Thoracic aorta (tissue), 2 donors: ENCODE data around the gene ITGB4. TPM values are rescaled to one million over a fixed set of nuclear protein-coding genes. Genes with fewer than 3 reads are reported as not detected.
A peak's percentile ranks its signal among the peaks of the same experiment; 100 is the strongest.

Source experiments
- ATAC-seq: fragments of 150-250 bp; one replicate; pipeline ENCODE4 v1.8.0; 2017; ENCODE audit warnings: low read depth; ENCODE audit not compliant: insufficient number of reproducible peaks, low FRiP score
- DNase-seq: peaks from one replicate; pipeline ENCODE4 v3.0.0-alpha.2; 2020; ENCODE audit warnings: low spot score
- H3K27ac ChIP-seq, 2 donors: fragments of 200-600 bp; sonication (generic); 1 replicate in 1 of 2; 2 replicates in 1 of 2; pipeline ENCODE4 v1.5.1; 2016; ENCODE audit warnings: mild to moderate bottlenecking in 2 of 2, moderate library complexity in 2 of 2
- H3K27me3 ChIP-seq: fragments of 200-600 bp; sonication (generic); replicated peaks from 2 replicates; pipeline ENCODE4 v1.6.0; 2016; ENCODE audit warnings: mild to moderate bottlenecking; ENCODE audit not compliant: insufficient read depth
- H3K36me3 ChIP-seq: fragments of 200-600 bp; sonication (generic); one replicate; pipeline ENCODE4 v1.5.1; 2016
- H3K4me1 ChIP-seq, 2 donors: fragments of 200-600 bp; sonication (generic); 1 replicate in 1 of 2; 2 replicates in 1 of 2; pipeline versions ENCODE4 v1.5.1 to v1.6.0; 2016; ENCODE audit warnings: low read depth in 2 of 2, mild to moderate bottlenecking in 1 of 2; ENCODE audit not compliant: control insufficient read depth in 1 of 2
- H3K4me3 ChIP-seq: fragments of 200-600 bp; sonication (generic); 2 replicates; pipeline ENCODE4 v1.5.1; 2016; ENCODE audit warnings: mild to moderate bottlenecking
- H3K9me3 ChIP-seq: fragments of 200-600 bp; sonication (generic); 2 replicates; pipeline ENCODE4 v1.5.1; 2016
- total RNA-seq, 2 donors: library from RNA; depleted of rRNA; stranded (reverse); fragments of >200 nt; gene quantifications; one replicate each; pipeline versions ENCODE4 v1.1.0 to v1.2.3, GENCODE V29; 2016
- TF ChIP-seq, protein P1 (sequence below): fragments of 200-600 bp; sonication (generic); IDR thresholded peaks from one replicate; pipeline ENCODE4 v1.5.1; 2019; ENCODE audit warnings: antibody characterized with exemption

Gene ITGB4
- total RNA-seq, 2 donors from 2014 or later = 11.6 to 21.1 TPM

- DNase-seq = no peak
Measured at GRCh38 chr17:75773808-75774470, 52.7 kb downstream of the ITGB4 start.

DNA sequence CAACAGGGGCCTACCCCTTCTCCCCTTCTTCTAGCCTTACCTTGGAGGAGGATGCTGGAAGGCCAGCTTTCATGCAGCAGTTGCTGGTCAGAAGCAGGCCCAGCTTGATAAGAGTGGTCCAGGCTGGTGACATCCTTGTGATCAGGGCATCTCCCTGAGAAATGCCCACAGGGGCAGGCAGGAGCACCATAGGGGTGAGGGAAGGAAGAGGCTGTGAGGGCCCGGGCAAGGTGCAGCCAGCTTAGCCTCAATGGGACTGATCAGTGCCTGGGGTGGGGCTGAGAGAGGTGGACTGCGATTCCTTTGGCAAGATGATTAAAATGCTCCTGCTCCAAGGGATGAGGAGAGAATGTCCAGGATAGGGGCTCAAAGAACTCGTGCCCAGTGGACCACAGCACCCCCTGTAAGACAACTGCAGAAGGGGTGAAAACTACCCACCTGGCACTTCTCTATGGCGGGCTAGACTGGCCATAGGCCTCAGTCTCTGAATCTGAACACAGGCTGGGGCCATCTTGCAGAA lies 53.3 kb downstream of the ITGB4 start:
- peaks cover 28% of the 10 kb centered on the region for H3K36me3 ChIP-seq
- H3K27ac ChIP-seq = peak overlapping the region in 1 of 2 donors; percentile 18
- no peak for DNase-seq
- no peak overlapping the region for H3K4me3 ChIP-seq
- H3K4me1 ChIP-seq = peaks cover 9 to 32% of the 10 kb centered on the region in 2 donors
- no peak for ATAC-seq
- H3K9me3 ChIP-seq = no peaks in the 10 kb centered on the region
- H3K27me3 ChIP-seq = no peaks in the 10 kb centered on the region
- TF ChIP-seq, protein P1, sequence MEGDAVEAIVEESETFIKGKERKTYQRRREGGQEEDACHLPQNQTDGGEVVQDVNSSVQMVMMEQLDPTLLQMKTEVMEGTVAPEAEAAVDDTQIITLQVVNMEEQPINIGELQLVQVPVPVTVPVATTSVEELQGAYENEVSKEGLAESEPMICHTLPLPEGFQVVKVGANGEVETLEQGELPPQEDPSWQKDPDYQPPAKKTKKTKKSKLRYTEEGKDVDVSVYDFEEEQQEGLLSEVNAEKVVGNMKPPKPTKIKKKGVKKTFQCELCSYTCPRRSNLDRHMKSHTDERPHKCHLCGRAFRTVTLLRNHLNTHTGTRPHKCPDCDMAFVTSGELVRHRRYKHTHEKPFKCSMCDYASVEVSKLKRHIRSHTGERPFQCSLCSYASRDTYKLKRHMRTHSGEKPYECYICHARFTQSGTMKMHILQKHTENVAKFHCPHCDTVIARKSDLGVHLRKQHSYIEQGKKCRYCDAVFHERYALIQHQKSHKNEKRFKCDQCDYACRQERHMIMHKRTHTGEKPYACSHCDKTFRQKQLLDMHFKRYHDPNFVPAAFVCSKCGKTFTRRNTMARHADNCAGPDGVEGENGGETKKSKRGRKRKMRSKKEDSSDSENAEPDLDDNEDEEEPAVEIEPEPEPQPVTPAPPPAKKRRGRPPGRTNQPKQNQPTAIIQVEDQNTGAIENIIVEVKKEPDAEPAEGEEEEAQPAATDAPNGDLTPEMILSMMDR = no peak

More at GRCh38 chr17:75773808-75774470, 52.7 kb downstream of the ITGB4 start:
- Histone ChIP-seq H3K4me3 (no peak overlapping the region), H3K9me3 (no peaks in the 10 kb centered on the region), H3K27me3 (no peaks in the 10 kb centered on the region), H3K4me1 (peaks cover 9 to 32% of the 10 kb centered on the region in 2 donors), H3K27ac (no peak overlapping the region), H3K36me3 (peaks cover 28% of the 10 kb centered on the region)
- ATAC-seq = no peak
- TF ChIP-seq, protein P1 = no peak

DNA sequence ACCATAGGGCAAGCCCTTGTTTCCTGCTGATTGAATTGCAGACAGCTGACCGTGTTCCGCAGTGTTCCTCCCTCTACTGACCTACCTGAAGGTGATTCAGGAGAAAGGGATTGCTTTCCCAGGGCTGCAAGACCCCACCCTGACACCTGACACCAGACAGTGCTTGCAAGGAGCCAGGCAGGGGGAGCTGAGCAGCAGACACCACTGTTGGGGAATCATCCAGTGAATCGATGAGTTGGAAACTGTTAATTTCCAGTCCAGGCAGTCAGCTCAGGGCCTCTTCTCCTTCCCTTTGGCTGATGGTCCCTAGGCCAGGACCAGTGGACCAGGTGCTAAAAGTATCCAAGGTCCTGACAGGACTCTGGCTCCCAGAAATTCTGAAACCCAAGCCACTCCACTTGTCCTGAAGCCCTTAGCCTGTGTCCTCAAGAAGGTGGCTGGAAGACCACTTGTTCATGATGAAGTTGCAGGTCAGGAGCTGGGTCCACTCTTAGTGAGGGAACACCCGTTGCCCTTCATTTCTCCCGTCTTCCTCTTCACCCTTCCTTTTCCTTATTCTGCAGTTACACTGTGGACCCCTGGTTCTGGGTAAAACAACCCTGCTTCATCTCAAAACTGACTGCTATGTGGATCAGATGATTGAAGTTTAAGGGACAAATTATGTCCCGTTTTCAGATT lies 53.9 kb downstream of the ITGB4 start:
- Histone ChIP-seq H3K4me3 (no peak overlapping the region), H3K9me3 (no peaks in the 10 kb centered on the region), H3K36me3 (peaks cover 28% of the 10 kb centered on the region), H3K27me3 (no peaks in the 10 kb centered on the region), H3K27ac (peak overlapping the region in 1 of 2 donors; percentile 18), H3K4me1 (peaks cover 9 to 32% of the 10 kb centered on the region in 2 donors)
- DNase-seq (no peak), ATAC-seq (no peak)
- TF ChIP-seq, protein P1 = no peak

DNA sequence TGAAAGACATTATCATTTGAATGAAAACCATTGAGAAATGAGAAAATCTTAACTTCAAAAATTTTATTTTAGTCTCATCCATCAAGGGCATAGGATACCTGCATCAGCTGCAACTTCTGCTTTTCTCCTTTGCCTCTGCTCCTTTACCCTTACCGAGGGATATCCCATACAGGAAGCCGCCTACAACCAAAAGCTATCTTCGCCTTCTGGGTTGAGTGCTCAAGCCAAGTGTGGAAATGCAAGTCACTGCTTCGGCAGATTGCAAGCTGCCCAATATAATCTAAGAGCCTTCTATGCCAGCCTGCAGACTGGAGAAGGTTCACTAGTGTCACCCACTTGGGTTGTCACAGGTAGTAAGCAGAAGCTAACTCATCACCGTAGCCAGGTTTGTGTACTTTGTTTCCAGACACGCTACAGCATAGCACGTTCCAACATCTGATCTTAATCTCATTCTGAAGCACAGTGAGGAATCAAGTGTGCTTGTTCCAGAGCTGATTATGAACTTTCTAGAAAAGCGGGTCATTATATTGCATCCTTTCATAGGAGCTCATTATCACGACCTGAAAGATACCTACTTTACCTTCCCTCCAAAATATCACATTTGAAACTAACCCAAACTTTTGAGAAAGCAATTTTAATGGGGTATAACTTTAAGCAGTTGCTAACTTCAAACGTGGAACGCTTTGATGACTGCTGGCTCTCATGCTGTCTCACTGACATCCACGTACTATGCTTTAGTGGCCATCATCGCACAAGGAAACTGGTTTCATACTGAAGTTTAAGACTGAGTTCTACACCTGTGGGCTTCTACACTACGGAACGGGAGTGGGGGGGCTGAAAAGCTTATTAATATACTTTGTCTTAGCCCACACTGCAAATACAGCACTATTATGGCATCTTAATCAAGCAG lies 55.4 kb downstream of the ITGB4 start:
- no peak for ATAC-seq
- Histone ChIP-seq H3K9me3 (no peaks in the 10 kb centered on the region), H3K4me1 (peaks cover 9 to 32% of the 10 kb centered on the region in 2 donors), H3K36me3 (peaks cover 28% of the 10 kb centered on the region), H3K4me3 (peak overlapping the region; percentile 92), H3K27me3 (no peaks in the 10 kb centered on the region), H3K27ac (peak overlapping the region; percentile 14 to 26)
- TF ChIP-seq, protein P1 = no peak
- DNase-seq = no peak
